H9 (cell line): ENCODE results near the gene RAB3IL1. TPM values are rescaled to one million over a fixed set of nuclear protein-coding genes. Genes with fewer than 3 reads are reported as not detected.
A peak's percentile ranks its signal among the peaks of the same experiment; 100 is the strongest.

Source experiments
- DNase-seq: peaks from one replicate; pipeline ENCODE4 v3.0.0-alpha.2; 2017
- H2AFZ ChIP-seq: one replicate; pipeline ENCODE4 v1.6.1; 2013; ENCODE audit warnings: mild to moderate bottlenecking, low read length, control low read depth, moderate library complexity
- H2AK5ac ChIP-seq: 2 replicates; pipeline ENCODE4 v1.6.1; 2013; ENCODE audit warnings: low read length, control low read depth, mixed read lengths; ENCODE audit not compliant: insufficient read length
- H2BK120ac ChIP-seq: one replicate; pipeline ENCODE4 v1.6.1; 2013; ENCODE audit warnings: low read depth, mild to moderate bottlenecking, low read length, control low read depth, inconsistent platforms; ENCODE audit not compliant: poor library complexity, severe bottlenecking
- H2BK12ac ChIP-seq: 2 replicates; pipeline ENCODE4 v1.6.1; 2013; ENCODE audit warnings: low read length, control low read depth, mixed read lengths, low read depth; ENCODE audit not compliant: insufficient read length
- H2BK15ac ChIP-seq: 2 replicates; pipeline ENCODE4 v1.6.1; 2013; ENCODE audit warnings: low read depth, low read length, control low read depth
- H2BK20ac ChIP-seq: one replicate; pipeline ENCODE4 v1.6.1; 2013; ENCODE audit warnings: low read depth, mild to moderate bottlenecking, low read length, control low read depth, inconsistent platforms; ENCODE audit not compliant: poor library complexity, severe bottlenecking
- H2BK5ac ChIP-seq: 2 replicates; pipeline ENCODE4 v1.6.1; 2013; ENCODE audit warnings: low read length, control low read depth, mixed read lengths; ENCODE audit not compliant: insufficient read length
- H3K14ac ChIP-seq: 2 replicates; pipeline ENCODE4 v1.6.1; 2013; ENCODE audit warnings: low read length, control low read depth; ENCODE audit not compliant: insufficient read depth
- H3K18ac ChIP-seq: 2 replicates; pipeline ENCODE4 v1.6.1; 2013; ENCODE audit warnings: low read depth, mild to moderate bottlenecking, mixed read lengths, low read length, control low read depth; ENCODE audit not compliant: insufficient read length
- H3K23ac ChIP-seq: 2 replicates; pipeline ENCODE4 v1.6.1; 2013; ENCODE audit warnings: low read length, control low read depth, mixed read lengths, low read depth; ENCODE audit not compliant: insufficient read length
- H3K23me2 ChIP-seq: 2 replicates; pipeline ENCODE4 v1.6.1; 2013; ENCODE audit warnings: low read depth, mild to moderate bottlenecking, mixed read lengths, low read length, control low read depth; ENCODE audit not compliant: insufficient read length, poor library complexity, severe bottlenecking
- H3K27ac ChIP-seq: 2 replicates; pipeline ENCODE4 v1.5.1; 2013; ENCODE audit warnings: low read length, control low read depth, mixed read lengths, low read depth; ENCODE audit not compliant: insufficient read length
- H3K27me3 ChIP-seq: 2 replicates; pipeline ENCODE4 v1.6.1; 2013; ENCODE audit warnings: low read length, control low read depth, inconsistent platforms; ENCODE audit not compliant: insufficient read depth
- H3K4ac ChIP-seq: 2 replicates; pipeline ENCODE4 v1.6.1; 2013; ENCODE audit warnings: low read depth, mild to moderate bottlenecking, control low read depth, inconsistent platforms, low read length, moderate library complexity
- H3K4me1 ChIP-seq: 2 replicates; pipeline ENCODE4 v1.6.1; 2013; ENCODE audit warnings: low read length, control low read depth, inconsistent platforms; ENCODE audit not compliant: insufficient read depth
- H3K4me2 ChIP-seq: 2 replicates; pipeline ENCODE4 v1.6.1; 2013; ENCODE audit warnings: low read length, control low read depth, mixed read lengths; ENCODE audit not compliant: insufficient read length, insufficient read depth
- H3K56ac ChIP-seq: 2 replicates; pipeline ENCODE4 v1.6.1; 2013; ENCODE audit warnings: low read depth, mild to moderate bottlenecking, mixed read lengths, low read length, control low read depth; ENCODE audit not compliant: insufficient read length
- H3K79me1 ChIP-seq: 2 replicates; pipeline ENCODE4 v1.6.1; 2013; ENCODE audit warnings: low read depth, mild to moderate bottlenecking, moderate library complexity, low read length, control low read depth, inconsistent platforms; ENCODE audit not compliant: insufficient read depth, poor library complexity, severe bottlenecking
- H3K79me2 ChIP-seq: 2 replicates; pipeline ENCODE4 v1.6.1; 2013; ENCODE audit warnings: low read length, control low read depth, inconsistent platforms; ENCODE audit not compliant: insufficient read depth
- H3K9ac ChIP-seq: 2 replicates; pipeline ENCODE4 v1.6.1; 2013; ENCODE audit warnings: low read length, control low read depth, mixed read lengths; ENCODE audit not compliant: insufficient read length; ENCODE audit errors: extremely low read depth
- H3K9me3 ChIP-seq: one replicate; pipeline ENCODE4 v1.6.1; 2013; ENCODE audit warnings: low read depth, low read length, inconsistent platforms; ENCODE audit not compliant: control insufficient read depth
- H3T11ph ChIP-seq: one replicate; pipeline ENCODE4 v1.6.1; 2013; ENCODE audit warnings: mild to moderate bottlenecking, low read length, control low read depth, inconsistent platforms
- H4K20me1 ChIP-seq: one replicate; pipeline ENCODE4 v1.6.1; 2013; ENCODE audit not compliant: control insufficient read depth, insufficient read length, insufficient read depth
- H4K5ac ChIP-seq: 2 replicates; pipeline ENCODE4 v1.6.1; 2013; ENCODE audit warnings: low read depth, mild to moderate bottlenecking, mixed read lengths, low read length, control low read depth; ENCODE audit not compliant: insufficient read length
- H4K8ac ChIP-seq: replicated peaks from 2 replicates; pipeline ENCODE4 v1.6.1; 2013; ENCODE audit warnings: low read length, control low read depth, mixed read lengths, low read depth; ENCODE audit not compliant: insufficient read length
- H4K91ac ChIP-seq: 2 replicates; pipeline ENCODE4 v1.6.1; 2013; ENCODE audit warnings: low read depth, mild to moderate bottlenecking, moderate library complexity, mixed read lengths, low read length, control low read depth; ENCODE audit not compliant: insufficient read length
- H3K27ac Mint-ChIP-seq, 3 experiments: 2 replicates in 2 of 3; 3 replicates in 1 of 3; pipeline ENCODE4 v1.8.0; 2020 to 2021; ENCODE audit warnings: mixed read lengths in 3 of 3, mild to moderate bottlenecking in 1 of 3, moderate library complexity in 1 of 3
- H3K27me3 Mint-ChIP-seq: 2 replicates; pipeline ENCODE4 v1.8.0; 2021; ENCODE audit warnings: low read depth, mild to moderate bottlenecking, moderate library complexity, mixed read lengths
- H3K36me3 Mint-ChIP-seq, 3 experiments: 2 replicates in 2 of 3; 3 replicates in 1 of 3; pipeline ENCODE4 v1.8.0; 2020 to 2021; ENCODE audit warnings: low read depth in 3 of 3, mixed read lengths in 3 of 3; ENCODE audit not compliant: insufficient read depth in 1 of 3
- H3K4me1 Mint-ChIP-seq, 2 experiments: 2 replicates each; pipeline ENCODE4 v1.8.0; 2020; ENCODE audit warnings: mixed read lengths in 2 of 2
- H3K4me3 Mint-ChIP-seq, 2 experiments: 2 replicates in 1 of 2; 3 replicates in 1 of 2; pipeline ENCODE4 v1.8.0; 2020 to 2021; ENCODE audit warnings: mild to moderate bottlenecking in 2 of 2, mixed read lengths in 2 of 2, moderate library complexity in 1 of 2
- H3K9me3 Mint-ChIP-seq, 2 experiments: 2 replicates in 1 of 2; 3 replicates in 1 of 2; pipeline ENCODE4 v1.8.0; 2020; ENCODE audit warnings: mild to moderate bottlenecking in 2 of 2, mixed read lengths in 2 of 2, moderate library complexity in 1 of 2
- WGBS: extraction: QIAGEN DNeasy Blood & Tissue Kit; methylation state at CpG from one replicate; pipeline ENCODE4 v1.1.7; 2013; ENCODE audit warnings: missing lambda C conversion rate, low lambda C conversion rate, mixed read lengths; ENCODE audit not compliant: insufficient read length; ENCODE audit errors: extremely low coverage; 5-methylcytosine and 5-hydroxymethylcytosine counted together
- total RNA-seq: library from RNA; stranded (reverse); gene quantifications from 2 replicates; pipeline ENCODE4 v1.2.1, GENCODE V29; 2021
- TF ChIP-seq, protein P1 (sequence below): fragments of 200-600 bp; sonication (generic); conservative IDR thresholded peaks from 3 replicates; pipeline ENCODE4 v1.8.0; 2021; ENCODE audit warnings: antibody characterized with exemption, mild to moderate bottlenecking

Gene RAB3IL1
- total RNA-seq, 1 experiment from 2014 or later = 2.4 TPM

DNA sequence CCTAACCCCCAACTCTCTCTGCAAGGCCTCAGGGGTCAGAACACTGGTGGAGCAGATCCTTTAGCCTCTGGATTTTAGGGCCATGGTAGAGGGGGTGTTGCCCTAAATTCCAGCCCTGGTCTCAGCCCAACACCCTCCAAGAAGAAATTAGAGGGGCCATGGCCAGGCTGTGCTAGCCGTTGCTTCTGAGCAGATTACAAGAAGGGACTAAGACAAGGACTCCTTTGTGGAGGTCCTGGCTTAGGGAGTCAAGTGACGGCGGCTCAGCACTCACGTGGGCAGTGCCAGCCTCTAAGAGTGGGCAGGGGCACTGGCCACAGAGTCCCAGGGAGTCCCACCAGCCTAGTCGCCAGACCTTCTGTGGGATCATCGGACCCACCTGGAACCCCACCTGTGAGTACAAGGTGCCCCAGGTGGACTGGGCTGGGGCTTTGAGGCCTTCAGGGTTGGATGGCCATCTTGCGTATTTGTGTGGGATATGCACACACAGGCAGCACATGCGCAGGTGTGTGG lies 32.7 kb upstream of the RAB3IL1 start, which contains the start of gene BEST1:
TSS of gene BEST1 (plus strand) at position 317 of the 513 bp plus-strand sequence. CDS start 1,456 bp downstream, outside the sequence.
- Histone ChIP-seq H3K9ac (no peak within 1 kb of the TSS), H3T11ph (no peak within 1 kb of the TSS), H3K4me2 (no peak within 1 kb of the TSS), H4K5ac (no peak within 1 kb of the TSS), H2BK120ac (peak within 1 kb of the TSS; percentile 40), H2BK15ac (no peak within 1 kb of the TSS), H3K79me1 (no peaks in the 10 kb centered on the region), H2BK12ac (no peak within 1 kb of the TSS), H2BK5ac (no peak within 1 kb of the TSS), H4K91ac (no peak within 1 kb of the TSS), H3K23me2 (peaks cover 4% of the 10 kb centered on the region), H3K18ac (peak within 1 kb of the TSS; percentile 56), H3K4ac (no peak within 1 kb of the TSS; the same call in 1 of the 2 replicates), H3K4me1 (no peaks in the 10 kb centered on the region; the same call in 1 of the 2 replicates), H3K23ac (no peak within 1 kb of the TSS), H2AK5ac (no peak within 1 kb of the TSS), H3K27me3 (no peaks in the 10 kb centered on the region), H3K56ac (no peak within 1 kb of the TSS), H3K14ac (peak within 1 kb of the TSS; percentile 48; the same call in 1 of the 2 replicates), H3K9me3 (no peaks in the 10 kb centered on the region), H3K27ac (no peak within 1 kb of the TSS), H4K8ac (no peak within 1 kb of the TSS), H3K79me2 (no peaks in the 10 kb centered on the region), H4K20me1 (no peaks in the 10 kb centered on the region), H2AFZ (no peak within 1 kb of the TSS), H2BK20ac (no peak within 1 kb of the TSS)
- no CpG with 5 or more reads among the region's 8 CpGs for WGBS
- Mint-ChIP-seq H3K9me3 (no peaks in the 10 kb centered on the region; a peak in 1 of 5 replicates), H3K27ac (peak within 1 kb of the TSS in 2 of 3 experiments; percentile 62 to 85; a peak in 3 of 7 replicates), H3K27me3 (peaks cover 15% of the 10 kb centered on the region), H3K4me3 (peak within 1 kb of the TSS in 1 of 2 experiments; percentile 55; a peak in 1 of 5 replicates), H3K4me1 (peaks cover 0 to 21% of the 10 kb centered on the region in 2 experiments; a peak in 3 of 4 replicates), H3K36me3 (no peaks in the 10 kb centered on the region)
- TF ChIP-seq, protein P1, sequence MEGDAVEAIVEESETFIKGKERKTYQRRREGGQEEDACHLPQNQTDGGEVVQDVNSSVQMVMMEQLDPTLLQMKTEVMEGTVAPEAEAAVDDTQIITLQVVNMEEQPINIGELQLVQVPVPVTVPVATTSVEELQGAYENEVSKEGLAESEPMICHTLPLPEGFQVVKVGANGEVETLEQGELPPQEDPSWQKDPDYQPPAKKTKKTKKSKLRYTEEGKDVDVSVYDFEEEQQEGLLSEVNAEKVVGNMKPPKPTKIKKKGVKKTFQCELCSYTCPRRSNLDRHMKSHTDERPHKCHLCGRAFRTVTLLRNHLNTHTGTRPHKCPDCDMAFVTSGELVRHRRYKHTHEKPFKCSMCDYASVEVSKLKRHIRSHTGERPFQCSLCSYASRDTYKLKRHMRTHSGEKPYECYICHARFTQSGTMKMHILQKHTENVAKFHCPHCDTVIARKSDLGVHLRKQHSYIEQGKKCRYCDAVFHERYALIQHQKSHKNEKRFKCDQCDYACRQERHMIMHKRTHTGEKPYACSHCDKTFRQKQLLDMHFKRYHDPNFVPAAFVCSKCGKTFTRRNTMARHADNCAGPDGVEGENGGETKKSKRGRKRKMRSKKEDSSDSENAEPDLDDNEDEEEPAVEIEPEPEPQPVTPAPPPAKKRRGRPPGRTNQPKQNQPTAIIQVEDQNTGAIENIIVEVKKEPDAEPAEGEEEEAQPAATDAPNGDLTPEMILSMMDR = no peak
- DNase-seq = no peak
